Cerebellar cortex (tissue), 1 donor: ENCODE data around the gene HMGA1.
"Not testable (repeated sequence)": the region's sequence is repeated elsewhere in the genome, so short reads cannot be mapped to it uniquely, and the experiment has no call there.

Experiments
- DNase-seq: peaks from one replicate; pipeline ENCODE4 v3.0.0-alpha.2; 2015; ENCODE audit warnings: low spot score

The HMGA1 gene

DNA sequence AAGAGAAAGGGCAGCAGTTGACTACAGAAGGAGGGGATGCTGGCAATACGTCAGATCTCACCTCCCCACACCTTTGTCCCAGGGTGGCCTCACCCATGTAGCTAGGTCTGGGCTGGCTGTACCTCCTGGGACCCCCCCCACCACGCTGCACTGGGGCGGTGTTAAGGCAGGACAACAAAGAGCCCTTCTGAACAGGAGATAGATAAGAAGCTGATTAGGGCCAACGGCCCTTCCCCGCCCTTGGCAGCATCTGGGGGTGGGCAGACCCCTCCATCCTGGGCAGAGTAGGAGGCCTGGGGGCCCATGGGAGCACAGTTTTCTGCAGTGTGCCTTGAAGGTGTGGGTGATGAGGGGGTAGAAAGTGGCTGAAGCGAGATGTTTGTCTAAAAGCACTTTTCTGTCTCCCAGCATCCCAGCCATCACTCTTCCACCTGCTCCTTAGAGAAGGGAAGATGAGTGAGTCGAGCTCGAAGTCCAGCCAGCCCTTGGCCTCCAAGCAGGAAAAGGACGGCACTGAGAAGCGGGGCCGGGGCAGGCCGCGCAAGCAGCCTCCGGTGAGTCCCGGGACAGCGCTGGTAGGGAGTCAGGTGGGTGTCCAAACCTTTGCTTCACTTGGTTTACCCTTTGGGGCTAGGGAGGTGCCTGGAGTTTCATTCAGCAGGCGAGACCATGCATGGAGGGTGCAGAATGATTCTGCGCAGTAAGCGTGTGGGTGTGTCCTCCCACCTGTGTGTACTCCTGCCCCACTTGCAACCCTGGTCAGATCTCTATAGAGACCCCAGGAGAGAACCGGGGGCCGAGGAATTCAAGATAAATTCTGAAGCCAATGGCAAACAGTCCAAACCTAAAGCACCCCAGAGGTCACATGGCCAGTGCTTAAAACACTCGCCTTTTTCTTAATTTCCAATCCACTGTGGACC lies 3.9 kb downstream of the HMGA1 start:
- DNase-seq, result no peak

DNA sequence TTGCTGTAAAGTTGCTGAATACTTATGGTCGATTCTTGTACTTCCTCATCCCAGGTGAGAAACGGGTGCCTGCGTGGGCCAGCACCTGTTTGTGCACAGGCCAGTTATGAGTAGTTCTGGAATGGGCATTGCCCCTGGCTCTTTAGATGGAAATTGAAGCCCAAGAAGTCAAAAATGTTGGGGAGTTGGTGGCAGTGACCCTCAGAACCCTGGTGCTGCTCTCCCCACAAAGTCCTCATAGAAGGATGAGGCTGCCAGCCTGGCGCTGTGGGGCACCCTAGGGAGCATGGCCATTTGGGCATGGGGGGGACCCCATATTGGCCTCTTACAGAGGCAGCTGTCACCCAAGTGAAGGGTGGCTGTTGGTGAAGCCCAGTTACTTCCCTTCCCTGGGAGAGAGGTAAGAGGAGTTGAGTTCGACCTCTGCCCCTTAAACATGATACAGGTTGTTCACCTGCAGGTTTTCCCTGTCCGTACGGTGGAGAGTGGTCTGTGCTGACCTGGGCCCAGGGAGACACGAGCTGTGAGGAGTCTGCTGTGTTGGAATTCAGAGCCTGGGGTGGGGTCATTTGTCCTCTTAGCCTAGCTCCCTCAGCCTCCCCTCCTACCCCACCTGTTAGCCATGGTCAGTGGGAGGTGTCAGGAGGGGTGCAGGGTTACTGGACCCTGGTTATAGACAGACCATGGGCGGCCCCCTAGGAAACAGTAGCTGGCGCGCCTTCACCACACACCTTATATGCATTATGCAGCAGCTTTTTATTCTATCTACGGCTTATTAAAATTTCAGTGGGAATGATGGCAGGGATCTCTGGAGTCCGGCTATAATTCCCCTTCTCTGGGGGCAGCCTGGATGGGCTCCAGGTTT lies 4.9 kb downstream of the HMGA1 start:
- DNase-seq, result no peak

DNA sequence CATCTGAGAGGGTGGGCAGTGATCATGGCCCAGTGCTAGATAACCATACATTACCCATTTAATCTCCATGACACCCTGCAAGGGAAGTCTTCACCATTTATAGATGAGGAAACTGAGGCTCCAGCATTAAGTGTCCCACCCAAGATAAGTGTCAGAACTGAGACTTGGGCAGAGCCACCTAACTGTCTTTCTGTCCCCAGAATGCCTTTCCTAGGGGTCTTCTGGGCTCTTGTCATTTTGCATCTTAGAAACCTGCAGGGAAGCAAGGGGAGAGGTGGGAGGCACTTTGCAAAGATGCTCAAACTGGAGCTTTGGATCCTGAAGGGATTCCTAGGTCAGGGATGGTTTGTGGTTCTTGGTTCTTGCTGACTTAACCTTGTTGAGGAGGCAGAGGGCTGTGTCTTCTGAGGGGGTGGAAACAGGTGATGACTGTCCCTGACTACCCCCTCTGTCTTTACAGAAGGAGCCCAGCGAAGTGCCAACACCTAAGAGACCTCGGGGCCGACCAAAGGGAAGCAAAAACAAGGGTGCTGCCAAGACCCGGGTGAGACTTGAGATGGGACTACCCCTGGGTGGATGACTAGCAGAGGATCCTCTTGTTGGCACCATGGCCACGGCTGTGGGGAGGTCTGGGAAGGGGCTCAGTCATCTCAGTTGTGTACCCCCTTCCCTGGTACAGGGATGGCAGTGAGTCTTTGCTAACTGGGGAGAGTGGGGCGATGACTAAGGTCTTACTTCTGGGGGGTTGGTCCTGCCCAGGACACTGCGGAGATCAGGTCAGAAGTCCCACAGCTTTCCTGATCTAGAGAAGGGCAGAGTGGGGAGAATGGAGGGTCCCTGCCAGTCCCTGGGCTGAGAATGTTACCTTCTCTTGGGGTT lies 5.8 kb downstream of the HMGA1 start:
- DNase-seq, result no peak

GRCh38 chr6:34243131-34243771 lies 6.6 kb downstream of the HMGA1 start:
- DNase-seq, result no peak

DNA sequence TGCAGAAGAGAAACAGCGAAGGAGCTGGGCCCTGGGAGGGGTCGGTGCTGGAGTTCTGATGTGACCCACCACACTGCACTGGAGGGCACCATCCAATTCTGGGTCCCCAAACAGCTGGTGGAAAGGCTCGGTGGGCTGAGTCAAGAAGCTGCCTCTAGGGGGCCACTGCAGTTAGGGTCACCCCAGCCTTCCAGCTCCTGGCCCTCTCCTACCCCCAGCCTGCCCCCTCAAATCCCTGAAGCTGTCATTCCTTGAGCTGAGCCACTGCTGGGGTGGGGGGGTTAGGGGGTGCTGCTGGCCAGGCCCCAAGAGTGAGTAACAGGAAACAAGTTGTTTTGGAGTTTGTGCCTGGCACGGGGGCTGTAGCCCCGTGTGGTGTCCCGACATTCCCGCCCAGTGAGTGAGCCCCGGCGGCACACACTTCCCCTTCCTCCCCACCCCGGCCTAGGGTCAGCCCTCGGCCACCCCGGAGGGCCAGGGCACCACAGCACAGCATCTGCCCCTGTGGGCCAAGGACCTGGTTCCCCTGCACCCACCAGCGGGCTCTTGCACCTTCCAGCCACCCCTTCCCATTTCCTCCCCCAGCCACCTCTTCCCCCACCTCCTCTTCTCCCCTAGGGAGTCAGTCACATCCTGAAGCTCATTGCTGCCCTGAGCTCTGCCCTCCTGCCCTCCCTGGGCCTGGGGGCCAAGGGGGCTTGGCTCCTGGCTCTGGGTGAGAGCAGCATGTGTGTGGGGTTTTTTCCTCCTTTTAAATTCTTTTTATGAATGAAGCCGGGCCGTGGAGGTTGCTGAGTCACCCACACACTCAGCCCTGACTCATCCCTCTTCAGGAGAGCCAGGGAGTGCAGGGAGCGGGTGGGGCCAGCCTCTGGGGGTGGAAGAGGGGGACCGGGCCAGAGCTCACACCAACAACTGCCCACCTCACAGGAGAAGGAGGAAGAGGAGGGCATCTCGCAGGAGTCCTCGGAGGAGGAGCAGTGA lies 7.5 kb downstream of the HMGA1 start:
- DNase-seq, result peak; percentile 50

DNA sequence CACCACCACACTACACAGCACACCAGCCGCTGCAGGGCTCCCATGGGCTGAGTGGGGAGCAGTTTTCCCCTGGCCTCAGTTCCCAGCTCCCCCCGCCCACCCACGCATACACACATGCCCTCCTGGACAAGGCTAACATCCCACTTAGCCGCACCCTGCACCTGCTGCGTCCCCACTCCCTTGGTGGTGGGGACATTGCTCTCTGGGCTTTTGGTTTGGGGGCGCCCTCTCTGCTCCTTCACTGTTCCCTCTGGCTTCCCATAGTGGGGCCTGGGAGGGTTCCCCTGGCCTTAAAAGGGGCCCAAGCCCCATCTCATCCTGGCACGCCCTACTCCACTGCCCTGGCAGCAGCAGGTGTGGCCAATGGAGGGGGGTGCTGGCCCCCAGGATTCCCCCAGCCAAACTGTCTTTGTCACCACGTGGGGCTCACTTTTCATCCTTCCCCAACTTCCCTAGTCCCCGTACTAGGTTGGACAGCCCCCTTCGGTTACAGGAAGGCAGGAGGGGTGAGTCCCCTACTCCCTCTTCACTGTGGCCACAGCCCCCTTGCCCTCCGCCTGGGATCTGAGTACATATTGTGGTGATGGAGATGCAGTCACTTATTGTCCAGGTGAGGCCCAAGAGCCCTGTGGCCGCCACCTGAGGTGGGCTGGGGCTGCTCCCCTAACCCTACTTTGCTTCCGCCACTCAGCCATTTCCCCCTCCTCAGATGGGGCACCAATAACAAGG lies 8.5 kb downstream of the HMGA1 start:
- DNase-seq, result not testable (repeated sequence)

DNA sequence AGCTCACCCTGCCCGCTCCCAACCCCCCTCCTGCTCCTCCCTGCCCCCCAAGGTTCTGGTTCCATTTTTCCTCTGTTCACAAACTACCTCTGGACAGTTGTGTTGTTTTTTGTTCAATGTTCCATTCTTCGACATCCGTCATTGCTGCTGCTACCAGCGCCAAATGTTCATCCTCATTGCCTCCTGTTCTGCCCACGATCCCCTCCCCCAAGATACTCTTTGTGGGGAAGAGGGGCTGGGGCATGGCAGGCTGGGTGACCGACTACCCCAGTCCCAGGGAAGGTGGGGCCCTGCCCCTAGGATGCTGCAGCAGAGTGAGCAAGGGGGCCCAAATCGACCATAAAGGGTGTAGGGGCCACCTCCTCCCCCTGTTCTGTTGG lies 9.1 kb downstream of the HMGA1 start:
- DNase-seq, result not testable (repeated sequence)

- no peak for DNase-seq
Measured at GRCh38 chr6:34246249-34246562, 9.5 kb downstream of the HMGA1 start.

DNA sequence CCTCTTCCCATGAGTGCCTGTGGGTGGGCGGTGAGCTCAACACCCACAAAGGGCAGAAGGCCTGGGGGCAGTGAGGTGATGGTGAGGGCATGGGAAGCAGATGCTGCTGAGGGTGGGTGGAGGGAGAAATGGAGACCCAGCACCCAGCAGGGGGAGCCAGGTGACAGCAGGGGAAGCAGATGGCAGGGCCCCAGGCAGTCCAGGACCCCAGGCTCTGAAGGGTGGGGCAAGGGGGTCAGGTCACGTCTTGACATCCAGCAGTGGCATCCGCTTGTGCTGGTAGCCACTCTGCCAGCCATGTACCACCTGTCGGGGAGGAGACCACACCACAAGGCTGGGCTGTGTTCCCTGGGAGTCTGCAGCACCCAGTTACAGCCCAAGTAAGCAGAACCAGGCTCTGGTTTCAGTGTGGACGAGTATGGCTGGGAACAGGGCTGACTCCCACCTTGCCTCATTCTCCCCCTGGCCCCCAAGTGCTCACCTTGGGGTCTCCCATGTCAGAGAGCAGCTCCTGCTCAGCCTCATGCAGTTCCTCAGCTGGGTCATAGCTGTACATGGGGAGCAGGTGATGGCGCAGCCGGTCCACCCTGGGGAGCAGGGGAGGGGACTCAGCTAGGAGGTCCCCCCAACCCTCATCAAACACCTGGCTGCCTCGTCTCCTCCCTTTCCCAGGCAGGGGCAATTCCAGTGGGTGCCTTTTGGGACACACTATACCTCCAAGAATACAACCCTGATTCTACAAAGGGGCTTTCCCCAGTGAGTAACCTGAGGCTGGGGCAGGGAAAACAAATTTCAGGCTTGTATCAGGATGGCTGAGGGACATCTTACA lies 10.1 kb downstream of the HMGA1 start:
- peak; percentile 58 for DNase-seq

GRCh38 chr6:34247481-34248197 lies 11.0 kb downstream of the HMGA1 start:
- peak; percentile 51 for DNase-seq

DNA sequence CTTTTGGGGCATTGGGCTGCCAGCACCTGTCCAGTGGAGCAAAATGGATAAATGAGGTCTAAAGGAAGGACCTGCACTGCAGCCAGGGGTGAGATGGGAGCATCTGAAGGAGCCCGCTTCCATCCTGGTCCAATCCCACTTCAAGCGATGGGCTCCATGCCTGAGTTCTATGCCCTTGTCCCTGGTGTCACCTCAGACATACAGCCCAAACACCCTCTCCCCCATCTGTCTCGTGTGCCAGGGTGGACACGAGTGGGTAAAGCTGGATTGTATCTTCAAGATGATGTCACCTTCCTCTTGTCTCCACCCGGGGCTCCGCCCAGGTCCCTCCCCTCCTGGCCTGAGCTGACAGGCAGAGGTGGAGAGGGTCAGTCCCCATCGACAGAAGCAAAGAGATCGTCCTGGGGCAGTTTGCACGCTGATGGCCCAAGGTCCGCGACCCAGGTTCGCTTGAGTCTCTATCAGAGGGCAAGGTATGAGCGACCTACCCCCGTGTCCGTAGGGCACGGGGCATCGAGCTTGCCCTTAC lies 11.6 kb downstream of the HMGA1 start:
- DNase-seq, result peak; percentile 70

DNA sequence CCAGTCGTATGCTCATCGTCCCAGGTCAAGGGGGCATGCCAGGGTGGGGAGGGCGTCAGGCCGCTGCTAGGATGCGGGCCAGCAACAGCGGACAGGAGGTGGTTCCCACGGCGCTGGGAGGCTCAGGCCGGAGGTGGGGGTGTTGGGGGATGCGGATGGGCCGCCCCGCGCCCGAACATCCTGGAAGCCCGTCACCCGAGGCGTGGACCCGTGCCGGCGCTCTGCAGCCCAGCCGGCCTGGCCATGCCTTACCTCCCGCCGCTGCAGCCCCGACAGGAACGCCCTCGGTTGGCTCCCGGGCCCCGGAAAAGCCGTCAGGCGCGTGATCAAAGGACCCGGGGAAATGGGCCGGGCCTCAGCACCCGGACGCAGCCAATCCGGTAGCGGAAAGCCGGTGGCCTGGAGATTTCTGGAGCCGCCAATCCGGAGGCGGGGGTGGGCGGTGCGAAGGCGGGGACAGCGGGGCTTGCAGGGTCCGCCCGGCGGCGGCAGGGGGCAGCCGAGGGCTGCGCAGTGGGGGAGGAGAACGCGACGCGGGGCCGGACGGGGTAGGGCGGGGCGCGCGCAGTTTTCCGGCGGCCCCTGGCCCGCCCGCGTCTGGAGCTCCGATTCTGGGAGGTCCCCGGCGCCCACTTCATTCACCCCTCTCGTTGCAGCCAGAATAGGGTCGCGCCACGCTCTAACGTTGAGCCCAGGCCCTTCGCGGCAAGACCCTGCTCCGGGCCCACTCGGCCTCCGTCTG lies 12.2 kb downstream of the HMGA1 start, which contains the start of gene SMIM29:
Gene SMIM29 (minus strand): TSS at position 280 of the 742 bp plus-strand sequence. CDS start 1,215 bp downstream, outside the sequence.
- DNase-seq, result peak; percentile 97

GRCh38 chr6:34249469-34250261 lies 13.0 kb downstream of the HMGA1 start:
- DNase-seq, result no peak

GRCh38 chr6:34252395-34252794 lies 15.7 kb downstream of the HMGA1 start:
- DNase-seq, result not testable (repeated sequence)

- no peak for DNase-seq
Measured at GRCh38 chr6:34259529-34260069, 22.9 kb downstream of the HMGA1 start.
